Coronary artery (tissue), 2 donors: ENCODE measurements around the gene SPTAN1.

ENCODE experiments used
- DNase-seq: peaks from one replicate; pipeline ENCODE4 v3.0.0-alpha.2; 2017; ENCODE audit warnings: low spot score
- H3K27ac ChIP-seq, 2 donors: fragments of 200-600 bp; sonication (generic); one replicate each; pipeline ENCODE4 v1.5.1; 2016 to 2019
- H3K4me3 ChIP-seq: fragments of 200-600 bp; sonication (generic); 2 replicates; pipeline ENCODE4 v1.5.1; 2016; ENCODE audit warnings: mild to moderate bottlenecking, moderate library complexity
- TF ChIP-seq, protein P1 (sequence below): fragments of 200-600 bp; sonication (generic); IDR thresholded peaks from one replicate; pipeline ENCODE4 v1.5.1; 2019; ENCODE audit warnings: antibody characterized with exemption

The SPTAN1 gene

GRCh38 chr9:128523199-128523925 is 29.0 kb upstream of the SPTAN1 start:
- Histone ChIP-seq H3K4me3 (no peak overlapping the region), H3K27ac (no peak overlapping the region)
- DNase-seq = no peak
- TF ChIP-seq, protein P1, sequence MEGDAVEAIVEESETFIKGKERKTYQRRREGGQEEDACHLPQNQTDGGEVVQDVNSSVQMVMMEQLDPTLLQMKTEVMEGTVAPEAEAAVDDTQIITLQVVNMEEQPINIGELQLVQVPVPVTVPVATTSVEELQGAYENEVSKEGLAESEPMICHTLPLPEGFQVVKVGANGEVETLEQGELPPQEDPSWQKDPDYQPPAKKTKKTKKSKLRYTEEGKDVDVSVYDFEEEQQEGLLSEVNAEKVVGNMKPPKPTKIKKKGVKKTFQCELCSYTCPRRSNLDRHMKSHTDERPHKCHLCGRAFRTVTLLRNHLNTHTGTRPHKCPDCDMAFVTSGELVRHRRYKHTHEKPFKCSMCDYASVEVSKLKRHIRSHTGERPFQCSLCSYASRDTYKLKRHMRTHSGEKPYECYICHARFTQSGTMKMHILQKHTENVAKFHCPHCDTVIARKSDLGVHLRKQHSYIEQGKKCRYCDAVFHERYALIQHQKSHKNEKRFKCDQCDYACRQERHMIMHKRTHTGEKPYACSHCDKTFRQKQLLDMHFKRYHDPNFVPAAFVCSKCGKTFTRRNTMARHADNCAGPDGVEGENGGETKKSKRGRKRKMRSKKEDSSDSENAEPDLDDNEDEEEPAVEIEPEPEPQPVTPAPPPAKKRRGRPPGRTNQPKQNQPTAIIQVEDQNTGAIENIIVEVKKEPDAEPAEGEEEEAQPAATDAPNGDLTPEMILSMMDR = no peak

DNA sequence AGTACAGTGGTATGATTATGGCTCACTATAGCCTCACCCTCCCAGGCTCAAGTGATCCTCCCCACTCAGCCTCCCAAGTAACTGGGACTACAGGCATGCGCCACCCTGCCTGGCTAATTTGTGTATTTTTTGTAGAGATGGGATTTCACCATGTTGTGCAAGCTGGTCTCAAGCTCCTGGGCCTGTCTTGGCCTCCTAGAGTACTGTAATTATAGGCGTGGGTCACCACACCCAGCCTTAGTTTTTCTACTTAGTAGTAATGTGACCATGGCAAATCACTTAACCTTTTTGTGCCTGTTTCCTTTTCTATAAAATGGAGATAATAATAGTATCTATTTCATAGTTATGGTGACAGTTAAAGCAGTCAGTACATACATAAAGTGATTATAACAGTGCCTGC is 25.7 kb upstream of the SPTAN1 start:
- no peak overlapping the region for H3K4me3 ChIP-seq
- no peak for DNase-seq
- TF ChIP-seq, protein P1 = no peak

GRCh38 chr9:128528445-128529160 is 23.8 kb upstream of the SPTAN1 start:
- no peak overlapping the region for H3K4me3 ChIP-seq
- no peak for DNase-seq
- H3K27ac ChIP-seq = no peak overlapping the region
- TF ChIP-seq, protein P1 = no peak

More for the DNA sequence above, 25.7 kb upstream of the SPTAN1 start:
- no peak overlapping the region for H3K27ac ChIP-seq

DNA sequence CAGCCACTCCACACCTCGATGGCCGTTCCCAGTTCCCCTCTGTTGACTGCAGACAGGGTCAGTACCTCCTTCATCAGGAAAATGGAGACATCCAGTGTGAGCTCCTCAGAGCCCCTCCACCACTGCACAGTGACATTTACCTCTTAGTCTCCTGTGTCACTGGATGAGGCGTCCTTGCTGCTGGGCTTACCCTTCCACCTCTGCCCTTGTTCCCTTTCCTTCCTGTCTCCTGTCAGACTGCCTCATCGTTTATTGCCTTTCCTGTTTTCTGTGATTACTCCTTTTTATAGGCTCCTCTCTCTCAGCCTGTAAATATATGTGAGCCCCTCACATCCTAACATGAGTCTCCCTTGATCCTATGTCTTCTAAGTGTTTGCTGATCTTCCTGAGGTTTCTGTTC is 23.2 kb upstream of the SPTAN1 start:
- TF ChIP-seq, protein P1 = no peak
- no peak overlapping the region for H3K27ac ChIP-seq
- DNase-seq = no peak
- H3K4me3 ChIP-seq = no peak overlapping the region

DNA sequence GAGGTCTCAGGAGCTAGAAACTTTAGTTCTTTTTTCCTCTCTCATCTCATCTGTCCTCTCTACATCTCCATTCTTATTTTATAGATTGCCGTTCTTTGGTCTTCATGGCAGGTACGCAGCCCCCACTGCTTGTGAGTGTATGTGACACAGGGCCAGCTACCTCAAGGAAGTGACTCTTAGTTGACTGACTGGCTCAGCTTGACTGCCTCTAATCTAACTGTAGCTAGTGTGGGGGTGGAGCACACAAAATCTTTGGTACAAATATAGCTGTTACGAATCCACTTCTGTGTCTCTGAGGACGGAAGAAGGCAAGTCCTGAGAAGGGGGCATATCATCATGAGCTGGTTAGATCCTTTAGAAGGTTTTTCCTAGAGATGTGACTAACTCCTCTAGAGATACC is 19.8 kb upstream of the SPTAN1 start:
- no peak for DNase-seq
- TF ChIP-seq, protein P1 = no peak
- H3K27ac ChIP-seq = no peak overlapping the region
- no peak overlapping the region for H3K4me3 ChIP-seq

DNA sequence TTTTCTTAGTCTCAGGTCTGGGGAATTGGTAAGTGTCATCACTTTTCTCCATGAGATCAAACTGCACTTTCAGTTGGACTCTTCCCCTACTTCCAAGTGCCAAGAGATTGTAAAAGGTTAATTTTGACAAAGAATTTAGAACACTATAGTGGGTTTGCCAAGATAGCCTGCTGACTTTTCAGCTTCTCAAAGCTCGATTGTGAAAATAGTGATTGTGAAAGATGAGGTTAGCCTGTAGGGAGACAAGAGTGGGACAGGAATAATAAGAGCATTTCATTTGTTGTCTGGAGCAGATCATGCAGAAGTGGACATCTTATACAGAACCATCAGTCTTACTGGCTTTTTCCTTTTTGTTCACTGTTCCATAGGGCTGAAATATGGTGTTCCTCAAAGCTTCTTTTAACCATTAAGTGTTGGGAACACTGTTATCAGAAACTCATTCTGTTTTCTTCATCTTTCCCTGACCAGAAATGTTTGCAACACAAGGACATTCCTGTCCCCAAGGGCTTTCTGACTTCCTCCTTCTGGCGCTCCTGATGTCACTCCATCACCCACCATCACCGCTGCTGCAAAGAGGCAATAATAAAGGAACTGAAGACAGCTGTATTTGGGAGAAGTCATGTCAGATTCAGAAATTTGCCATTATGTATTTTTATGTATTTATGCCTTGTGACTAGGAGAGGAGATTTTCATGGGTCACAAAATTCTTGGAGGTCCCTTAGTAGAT is 11.6 kb upstream of the SPTAN1 start:
- no peak for DNase-seq
- H3K4me3 ChIP-seq = no peak overlapping the region

More for the DNA sequence above, 11.6 kb upstream of the SPTAN1 start:
- H3K27ac ChIP-seq = no peak overlapping the region
- TF ChIP-seq, protein P1 = no peak
